Effector memory CD4-positive, alpha-beta T cell (primary cell): ENCODE data around the gene HAND1.
A peak's percentile ranks its signal among the peaks of the same experiment; 100 is the strongest.

Source experiments
- DNase-seq, 3 donors: peaks; one replicate each; pipeline ENCODE4 v3.0.0-alpha.2; 2020
- H3K27ac ChIP-seq: 2 replicates; pipeline ENCODE4 v1.7.0; 2013; ENCODE audit warnings: mild to moderate bottlenecking, low read length, moderate library complexity; ENCODE audit not compliant: insufficient read depth, poor library complexity, severe bottlenecking
- H3K27me3 ChIP-seq: replicated peaks from 2 replicates; pipeline ENCODE4 v1.7.0; 2013; ENCODE audit warnings: mild to moderate bottlenecking, low read length; ENCODE audit not compliant: insufficient read depth, control insufficient read depth, poor library complexity, severe bottlenecking
- H3K36me3 ChIP-seq: 2 replicates; pipeline ENCODE4 v1.7.0; 2013; ENCODE audit warnings: mild to moderate bottlenecking, low read length, moderate library complexity; ENCODE audit not compliant: control insufficient read depth, insufficient read depth
- H3K4me1 ChIP-seq: 2 replicates; pipeline ENCODE4 v1.7.0; 2013; ENCODE audit warnings: low read length, mild to moderate bottlenecking; ENCODE audit not compliant: control insufficient read depth, insufficient read depth, poor library complexity, severe bottlenecking
- H3K4me3 ChIP-seq: 2 replicates; pipeline ENCODE4 v1.7.0; 2013; ENCODE audit warnings: low read length, low read depth, mild to moderate bottlenecking; ENCODE audit not compliant: insufficient read depth, poor library complexity, severe bottlenecking
- H3K9me3 ChIP-seq: 2 replicates; pipeline ENCODE4 v1.7.0; 2013; ENCODE audit warnings: mild to moderate bottlenecking, low read length, moderate library complexity; ENCODE audit not compliant: control insufficient read depth

HAND1 gene

GRCh38 chr5:154461531-154461930 is 16.5 kb downstream of the HAND1 start:
- H3K36me3 ChIP-seq = peaks cover 16% of the 10 kb centered on the region
- H3K4me1 ChIP-seq = no peaks in the 10 kb centered on the region
- H3K27me3 ChIP-seq = no peaks in the 10 kb centered on the region
- DNase-seq = no peak
- no peaks in the 10 kb centered on the region for H3K9me3 ChIP-seq
- H3K4me3 ChIP-seq = no peak overlapping the region
- H3K27ac ChIP-seq = no peak overlapping the region

GRCh38 chr5:154460172-154460571 is 17.9 kb downstream of the HAND1 start:
- H3K27me3 ChIP-seq = no peaks in the 10 kb centered on the region
- no peaks in the 10 kb centered on the region for H3K4me1 ChIP-seq
- H3K27ac ChIP-seq = no peak overlapping the region
- DNase-seq = no peak
- H3K4me3 ChIP-seq = no peak overlapping the region
- H3K36me3 ChIP-seq = peaks cover 29% of the 10 kb centered on the region
- no peaks in the 10 kb centered on the region for H3K9me3 ChIP-seq

- Histone ChIP-seq H3K4me3 (no peak overlapping the region), H3K27ac (no peak overlapping the region), H3K36me3 (peaks cover 30% of the 10 kb centered on the region), H3K9me3 (no peaks in the 10 kb centered on the region), H3K27me3 (no peaks in the 10 kb centered on the region), H3K4me1 (no peaks in the 10 kb centered on the region)
- no peak for DNase-seq
Observed at GRCh38 chr5:154459015-154459414, 19.0 kb downstream of the HAND1 start.

DNA sequence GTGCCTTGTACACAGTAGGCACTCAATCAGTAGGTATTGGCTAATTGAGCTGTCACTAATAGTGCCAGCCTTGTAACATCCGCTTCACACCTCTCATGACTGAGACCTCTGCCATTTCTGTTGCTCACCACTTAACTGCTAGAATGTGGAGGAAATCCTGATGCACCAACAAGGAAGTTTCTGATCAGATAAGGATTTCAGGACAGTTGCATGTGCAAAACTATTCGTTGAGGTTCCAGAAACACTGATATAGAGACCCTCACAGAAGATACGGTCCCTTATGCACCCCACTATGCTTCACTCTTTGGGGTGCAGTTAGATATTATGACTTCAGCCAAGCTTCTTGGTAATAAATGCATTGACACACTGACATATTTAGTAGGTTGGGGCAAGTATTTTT is 21.5 kb downstream of the HAND1 start:
- peaks cover 54% of the 10 kb centered on the region for H3K36me3 ChIP-seq

DNA sequence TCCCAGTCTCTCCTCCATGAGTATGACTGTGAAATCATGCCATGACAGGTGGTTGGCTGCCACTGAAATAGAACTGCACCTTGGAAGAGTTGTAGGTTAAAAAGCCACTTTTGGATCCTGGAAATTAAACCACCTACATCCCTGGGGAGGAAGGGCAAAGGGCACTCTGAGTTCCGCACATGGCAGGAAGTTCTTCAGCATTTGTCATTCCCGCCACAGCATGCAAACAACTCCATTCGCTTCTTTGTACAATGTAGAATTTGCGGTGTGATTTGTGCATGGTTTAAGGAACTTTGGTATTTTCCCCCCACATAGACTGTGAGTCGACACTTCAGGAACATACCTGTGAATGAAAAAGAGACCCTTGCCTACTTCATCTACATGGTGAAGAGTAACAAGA is 22.4 kb downstream of the HAND1 start:
- Histone ChIP-seq H3K9me3 (no peaks in the 10 kb centered on the region), H3K27me3 (no peaks in the 10 kb centered on the region), H3K4me1 (no peaks in the 10 kb centered on the region), H3K27ac (no peak overlapping the region), H3K4me3 (no peak overlapping the region), H3K36me3 (peaks cover 60% of the 10 kb centered on the region)
- DNase-seq = no peak

More for the DNA sequence above, 21.5 kb downstream of the HAND1 start:
- H3K4me1 ChIP-seq = no peaks in the 10 kb centered on the region
- no peak overlapping the region for H3K27ac ChIP-seq
- no peak for DNase-seq
- H3K4me3 ChIP-seq = no peak overlapping the region
- H3K27me3 ChIP-seq = no peaks in the 10 kb centered on the region
- no peaks in the 10 kb centered on the region for H3K9me3 ChIP-seq

GRCh38 chr5:154451957-154452356 is 26.1 kb downstream of the HAND1 start:
- H3K9me3 ChIP-seq = no peaks in the 10 kb centered on the region

DNA sequence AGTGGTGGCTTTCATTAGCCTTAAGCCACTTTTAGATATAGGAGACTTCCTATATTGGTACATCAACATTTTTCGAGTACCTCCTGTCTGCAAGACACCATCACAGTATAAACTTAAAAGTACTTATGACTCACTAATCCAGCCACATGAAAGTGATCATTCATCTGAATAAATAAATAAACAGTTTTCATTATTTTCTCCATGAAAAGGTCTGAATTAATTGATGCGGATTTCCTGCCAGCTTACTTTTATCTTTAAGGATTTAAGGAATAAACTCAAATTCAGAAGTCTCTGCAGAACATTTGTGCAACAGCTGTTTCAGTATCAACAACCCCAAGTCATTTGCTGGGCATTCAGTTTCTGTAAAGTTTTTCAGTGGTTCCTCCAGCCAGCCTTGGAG is 28.2 kb downstream of the HAND1 start:
- no peak overlapping the region for H3K27ac ChIP-seq
- no peak for DNase-seq
- no peaks in the 10 kb centered on the region for H3K9me3 ChIP-seq
- H3K27me3 ChIP-seq = no peaks in the 10 kb centered on the region
- H3K4me3 ChIP-seq = no peak overlapping the region
- peaks cover 31% of the 10 kb centered on the region for H3K36me3 ChIP-seq
- peaks cover 14% of the 10 kb centered on the region for H3K4me1 ChIP-seq

More at GRCh38 chr5:154451957-154452356, 26.1 kb downstream of the HAND1 start:
- peaks cover 48% of the 10 kb centered on the region for H3K36me3 ChIP-seq
- H3K4me1 ChIP-seq = peaks cover 14% of the 10 kb centered on the region
- no peak for DNase-seq
- no peak overlapping the region for H3K27ac ChIP-seq
- H3K27me3 ChIP-seq = no peaks in the 10 kb centered on the region
- no peak overlapping the region for H3K4me3 ChIP-seq

- Histone ChIP-seq H3K9me3 (no peaks in the 10 kb centered on the region), H3K27me3 (no peaks in the 10 kb centered on the region), H3K4me3 (peak overlapping the region; percentile 89), H3K27ac (peak overlapping the region; percentile 64), H3K4me1 (peaks cover 14% of the 10 kb centered on the region), H3K36me3 (peaks cover 13% of the 10 kb centered on the region)
- DNase-seq = no peak
Observed at GRCh38 chr5:154447089-154447725, 30.8 kb downstream of the HAND1 start.

DNA sequence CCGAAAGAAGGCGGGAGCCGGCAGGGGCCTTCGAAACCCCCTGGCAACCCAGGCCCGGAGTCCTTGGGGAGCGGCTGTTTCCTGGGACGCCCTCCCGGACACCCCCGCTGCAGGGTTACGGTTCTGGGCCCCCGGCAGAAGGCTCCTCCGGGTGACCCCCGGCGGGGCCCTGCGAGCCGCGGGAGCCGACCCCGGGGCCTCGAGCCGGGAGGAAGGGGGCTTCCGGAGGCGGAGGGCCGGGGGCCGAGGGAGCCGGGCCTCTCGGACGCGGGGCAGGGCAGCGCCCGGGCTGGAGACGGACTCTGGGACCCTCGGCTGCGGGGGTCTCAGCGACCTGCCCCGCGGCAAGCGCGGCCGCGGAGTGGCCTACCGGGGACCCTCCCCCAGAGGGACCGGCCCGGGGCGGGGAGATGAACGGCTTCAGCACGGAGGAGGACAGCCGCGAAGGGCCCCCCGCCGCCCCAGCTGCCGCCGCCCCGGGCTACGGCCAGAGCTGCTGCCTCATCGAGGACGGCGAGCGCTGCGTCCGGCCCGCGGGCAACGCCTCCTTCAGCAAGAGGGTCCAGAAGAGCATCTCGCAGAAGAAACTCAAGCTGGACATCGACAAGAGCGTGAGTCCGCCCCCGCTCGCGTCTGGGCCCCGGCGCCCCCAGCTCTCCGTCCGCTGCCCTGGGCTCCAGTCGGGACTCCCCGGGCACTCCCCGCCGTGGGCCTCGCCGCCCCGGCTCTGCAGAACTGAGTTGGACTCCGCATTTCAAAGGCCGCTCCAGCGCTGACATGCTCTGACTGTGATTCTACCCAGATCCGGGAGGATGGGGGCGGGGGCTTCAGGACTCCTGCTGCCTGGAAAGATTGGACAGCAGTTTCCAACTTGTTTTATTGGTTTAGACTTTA is 31.6 kb downstream of the HAND1 start:
- H3K4me3 ChIP-seq = peak overlapping the region; percentile 89
- peak overlapping the region; percentile 64 for H3K27ac ChIP-seq
- peak; percentile 11 to 20 (median 13) for DNase-seq
- no peaks in the 10 kb centered on the region for H3K27me3 ChIP-seq
- H3K4me1 ChIP-seq = peaks cover 14% of the 10 kb centered on the region
- H3K36me3 ChIP-seq = peaks cover 5% of the 10 kb centered on the region
- no peaks in the 10 kb centered on the region for H3K9me3 ChIP-seq
